MCF 10A (cell line): ENCODE measurements around the gene ZNF211. TPM values are rescaled to one million over a fixed set of nuclear protein-coding genes. Genes with fewer than 3 reads are reported as not detected.
A peak's percentile ranks its signal among the peaks of the same experiment; 100 is the strongest.

Experiments
- BruUV-seq: library from RNA; stranded (reverse); fragments of 400-500 nt; replicated peaks from 2 replicates; lab custom pipeline; 2021; lab: Mats Ljungman, UMichigan
- CTCF ChIA-PET: fragments of 300-600 bp; sonication (Branson Sonifier 250); formaldehyde crosslinking; extraction: SDS; loops from one replicate; lab custom pipeline; 2021; ENCODE audit warnings: antibody characterized with exemption, inconsistent platforms; lab: Yijun Ruan, JAX
- POLR2A ChIA-PET: fragments of 300-600, 350-650 bp; sonication (Branson Sonifier 250); formaldehyde crosslinking; extraction: SDS; loops from one replicate; lab custom pipeline; 2020; ENCODE audit warnings: antibody characterized with exemption, inconsistent platforms; lab: Yijun Ruan, JAX
- DNase-seq: peaks from one replicate; pipeline ENCODE4 v3.0.0-alpha.2; 2018; ENCODE audit not compliant: unreplicated experiment
- H3K27ac Mint-ChIP-seq: one replicate; pipeline ENCODE4 v1.8.0; 2022; ENCODE audit warnings: mild to moderate bottlenecking, low read depth, mixed read lengths; ENCODE audit not compliant: unreplicated experiment
- H3K27me3 Mint-ChIP-seq: one replicate; pipeline ENCODE4 v1.8.0; 2022; ENCODE audit warnings: mixed read lengths; ENCODE audit not compliant: insufficient read depth, unreplicated experiment
- H3K36me3 Mint-ChIP-seq: one replicate; pipeline ENCODE4 v1.8.0; 2022; ENCODE audit warnings: mild to moderate bottlenecking, moderate library complexity, mixed read lengths; ENCODE audit not compliant: insufficient read depth, unreplicated experiment
- H3K4me1 Mint-ChIP-seq: one replicate; pipeline ENCODE4 v1.8.0; 2022; ENCODE audit warnings: mixed read lengths; ENCODE audit not compliant: insufficient read depth, unreplicated experiment
- H3K4me3 Mint-ChIP-seq: one replicate; pipeline ENCODE4 v1.8.0; 2022; ENCODE audit warnings: mild to moderate bottlenecking, moderate library complexity, mixed read lengths; ENCODE audit not compliant: unreplicated experiment
- H3K9me3 Mint-ChIP-seq: one replicate; pipeline ENCODE4 v1.8.0; 2022; ENCODE audit warnings: mixed read lengths; ENCODE audit not compliant: unreplicated experiment
- intact Hi-C: fragments of 100-400 bp; cut with micrococcal nuclease; formaldehyde crosslinking; loops from 2 replicates; pipeline ENCODE4 v1.14.1; 2022
- total RNA-seq: library from RNA; stranded (reverse); gene quantifications from 2 replicates; pipeline ENCODE4 v1.2.3, GENCODE V29; 2022
- TF ChIP-seq, protein P1 (sequence below): fragments of 200-600 bp; IDR thresholded peaks from one replicate; pipeline ENCODE4 v1.8.0; 2022; ENCODE audit warnings: antibody characterized with exemption, mild to moderate bottlenecking; ENCODE audit not compliant: unreplicated experiment

The ZNF211 gene
- total RNA-seq, 1 experiment from 2014 or later: 5.7 TPM

DNA sequence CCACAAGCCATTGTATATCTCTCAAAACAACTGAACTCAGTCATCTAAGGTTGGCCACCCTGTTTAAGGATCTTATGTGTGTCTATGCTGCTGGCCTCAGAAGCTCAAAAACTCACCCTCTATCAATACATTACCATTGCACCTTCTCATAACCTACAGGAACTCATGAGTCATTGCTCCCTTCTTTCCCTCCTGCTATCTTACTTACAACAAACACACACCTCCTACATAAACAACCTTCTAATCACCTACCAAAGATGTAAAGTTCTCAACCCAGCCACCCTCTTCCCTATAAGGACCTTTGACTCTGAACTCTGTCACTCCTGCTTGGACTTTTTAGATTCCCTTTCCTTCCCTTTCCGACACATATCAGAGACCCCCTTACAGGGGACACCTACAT is 22.5 kb downstream of the ZNF211 start:
- intact Hi-C loops: no loop called here
- no peak for DNase-seq
- no TSS peak for BruUV-seq
- ChIA-PET CTCF (no interaction called here), POLR2A (interaction anchor here (0.6 to 1.2 kb wide), 3 partner anchors 8 to 184 kb away, joined by 3 to 4 read pairs (median 3); partner anchors contain the start of gene ZNF134)
- no peak overlapping the region for H3K27ac Mint-ChIP-seq
- TF ChIP-seq, protein P1, sequence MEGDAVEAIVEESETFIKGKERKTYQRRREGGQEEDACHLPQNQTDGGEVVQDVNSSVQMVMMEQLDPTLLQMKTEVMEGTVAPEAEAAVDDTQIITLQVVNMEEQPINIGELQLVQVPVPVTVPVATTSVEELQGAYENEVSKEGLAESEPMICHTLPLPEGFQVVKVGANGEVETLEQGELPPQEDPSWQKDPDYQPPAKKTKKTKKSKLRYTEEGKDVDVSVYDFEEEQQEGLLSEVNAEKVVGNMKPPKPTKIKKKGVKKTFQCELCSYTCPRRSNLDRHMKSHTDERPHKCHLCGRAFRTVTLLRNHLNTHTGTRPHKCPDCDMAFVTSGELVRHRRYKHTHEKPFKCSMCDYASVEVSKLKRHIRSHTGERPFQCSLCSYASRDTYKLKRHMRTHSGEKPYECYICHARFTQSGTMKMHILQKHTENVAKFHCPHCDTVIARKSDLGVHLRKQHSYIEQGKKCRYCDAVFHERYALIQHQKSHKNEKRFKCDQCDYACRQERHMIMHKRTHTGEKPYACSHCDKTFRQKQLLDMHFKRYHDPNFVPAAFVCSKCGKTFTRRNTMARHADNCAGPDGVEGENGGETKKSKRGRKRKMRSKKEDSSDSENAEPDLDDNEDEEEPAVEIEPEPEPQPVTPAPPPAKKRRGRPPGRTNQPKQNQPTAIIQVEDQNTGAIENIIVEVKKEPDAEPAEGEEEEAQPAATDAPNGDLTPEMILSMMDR: no peak
- peaks cover 45% of the 10 kb centered on the region for H3K9me3 Mint-ChIP-seq
- H3K36me3 Mint-ChIP-seq: peaks cover 5% of the 10 kb centered on the region
- H3K4me1 Mint-ChIP-seq: no peaks in the 10 kb centered on the region
- no peak overlapping the region for H3K4me3 Mint-ChIP-seq
- H3K27me3 Mint-ChIP-seq: peaks cover 15% of the 10 kb centered on the region

DNA sequence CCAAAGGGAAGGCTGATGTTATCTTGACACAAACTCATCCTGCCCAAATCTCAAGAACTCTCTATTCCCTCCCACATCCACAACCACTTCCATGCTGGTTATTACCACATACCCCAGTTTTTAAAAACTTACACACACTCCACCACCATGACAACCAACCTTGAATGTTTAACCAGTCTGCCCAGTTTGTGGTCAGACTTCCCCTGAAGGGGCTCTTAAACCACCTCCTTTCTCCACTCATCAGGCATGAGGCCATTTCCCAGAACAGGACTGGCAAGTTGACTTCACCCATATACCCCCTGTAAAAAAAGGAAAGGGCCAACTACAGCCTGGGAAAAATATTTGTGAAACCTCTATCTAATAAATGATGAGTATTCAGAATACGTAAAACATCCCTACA is 23.4 kb downstream of the ZNF211 start:
- intact Hi-C loops: no loop called here

DNA sequence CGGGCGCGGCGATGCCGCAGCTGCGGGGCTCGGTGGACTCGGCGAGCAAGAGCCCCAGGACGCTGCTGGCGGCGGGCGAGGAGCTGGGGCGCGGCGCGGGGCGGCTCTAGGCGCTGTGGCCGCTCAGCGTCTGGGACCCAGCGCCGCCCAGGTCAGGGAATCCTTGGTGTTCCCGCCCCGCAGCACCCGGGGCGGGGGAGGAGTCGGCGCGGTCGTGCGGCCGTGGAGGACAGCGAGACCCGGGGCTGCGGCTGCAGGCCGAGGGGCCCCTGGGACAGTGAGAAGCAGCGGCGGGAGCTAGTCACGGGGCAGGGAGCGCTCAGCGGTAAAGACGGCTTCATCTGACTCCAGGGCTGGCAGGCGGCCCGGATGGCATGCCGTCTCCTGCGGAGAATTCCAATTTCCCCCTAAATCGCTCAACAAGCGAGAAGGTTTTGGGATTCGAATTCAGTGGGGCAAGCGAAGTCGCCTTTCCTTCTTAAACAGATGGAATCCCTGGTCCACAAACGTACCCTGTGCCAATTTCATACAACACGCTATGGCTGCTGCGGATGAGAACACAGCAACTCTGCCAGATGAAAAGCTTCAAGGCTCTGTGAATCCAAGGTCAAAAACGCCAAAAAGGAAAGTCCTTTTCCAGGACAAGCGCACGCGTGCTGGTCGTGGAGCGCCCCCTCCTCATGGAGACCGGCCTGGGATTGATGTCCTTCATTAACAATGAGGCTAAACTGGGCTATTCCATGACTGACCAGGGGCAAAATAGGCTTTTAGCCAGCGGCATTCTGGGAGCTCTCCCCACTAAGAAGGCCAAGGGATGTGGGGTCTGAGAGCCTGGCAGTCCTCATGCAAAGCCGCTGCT is 31.5 kb downstream of the ZNF211 start:
- Mint-ChIP-seq H3K4me3 (peak overlapping the region; percentile 91), H3K27me3 (peaks cover 22% of the 10 kb centered on the region), H3K9me3 (no peaks in the 10 kb centered on the region), H3K36me3 (no peaks in the 10 kb centered on the region), H3K4me1 (peaks cover 5% of the 10 kb centered on the region), H3K27ac (peak overlapping the region; percentile 70)
- DNase-seq: peak; percentile 46
- TF ChIP-seq, protein P1: no peak
- intact Hi-C loops: no loop called here
- ChIA-PET POLR2A (interaction anchor here (0.5 to 2.3 kb wide), 7 partner anchors 10 to 241 kb away, joined by 3 to 8 read pairs (median 3); partner anchors contain the start of genes ZNF211 and ZNF551), CTCF (interaction anchor here (2.3 kb wide), 1 partner anchor 13 kb away, joined by 8 read pairs; no protein-coding TSS in a partner anchor)
- BruUV-seq: no TSS peak

More for the DNA sequence above, 23.4 kb downstream of the ZNF211 start:
- Mint-ChIP-seq H3K4me3 (no peak overlapping the region), H3K27me3 (peaks cover 24% of the 10 kb centered on the region), H3K4me1 (no peaks in the 10 kb centered on the region), H3K9me3 (peaks cover 44% of the 10 kb centered on the region), H3K27ac (no peak overlapping the region), H3K36me3 (peaks cover 4% of the 10 kb centered on the region)
- ChIA-PET POLR2A (interaction anchor here (0.7 to 1.2 kb wide), 2 partner anchors 9 to 10 kb away, joined by 3 read pairs; no protein-coding TSS in a partner anchor), CTCF (interaction anchor here (0.8 kb wide), 1 partner anchor 56 kb away, joined by 3 read pairs; no protein-coding TSS in a partner anchor)
- TF ChIP-seq, protein P1: no peak
- BruUV-seq: no TSS peak
- DNase-seq: no peak

DNA sequence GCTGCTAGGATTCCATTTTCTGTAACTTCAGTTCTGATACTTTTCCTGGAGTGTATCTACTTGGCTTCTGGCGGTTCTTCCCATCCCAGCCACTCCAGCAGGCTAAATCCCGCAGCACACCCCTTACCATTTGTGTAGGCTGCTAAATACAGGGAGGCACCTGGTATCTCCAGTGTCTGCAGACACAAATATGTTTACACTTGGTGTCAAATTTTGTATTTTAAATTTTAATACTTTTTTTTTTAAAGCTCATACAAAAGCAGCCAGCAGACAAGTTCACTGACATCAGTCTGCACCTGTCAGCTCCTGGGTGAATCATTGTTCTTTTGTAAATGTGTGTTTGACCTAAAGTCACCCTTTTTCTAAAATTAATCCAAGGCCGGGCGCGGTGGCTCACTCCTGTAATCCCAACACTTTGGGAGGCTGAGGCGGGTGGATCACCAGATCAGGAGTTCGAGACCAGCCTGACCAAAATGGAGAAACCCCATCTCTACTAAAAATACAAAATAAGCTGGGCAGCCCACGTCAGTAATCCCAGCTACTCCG is 32.4 kb downstream of the ZNF211 start:
- no TSS peak for BruUV-seq
- H3K9me3 Mint-ChIP-seq: no peaks in the 10 kb centered on the region
- H3K27ac Mint-ChIP-seq: no peak overlapping the region
- peaks cover 14% of the 10 kb centered on the region for H3K27me3 Mint-ChIP-seq
- no peak overlapping the region for H3K4me3 Mint-ChIP-seq
- H3K36me3 Mint-ChIP-seq: no peaks in the 10 kb centered on the region
- POLR2A ChIA-PET: interaction anchor here (0.5 to 2.3 kb wide), 4 partner anchors 9 to 242 kb away, joined by 3 to 8 read pairs (median 4); partner anchors contain the start of gene ZNF551
- peaks cover 5% of the 10 kb centered on the region for H3K4me1 Mint-ChIP-seq
- TF ChIP-seq, protein P1: no peak
- CTCF ChIA-PET: interaction anchor here (0.6 kb wide), 1 partner anchor 186 kb away, joined by 3 read pairs; no protein-coding TSS in a partner anchor
- DNase-seq: no peak
- intact Hi-C loops: no loop called here
